HepG2 (cell line): ENCODE measurements around the gene MYO18B. TPM values are rescaled to one million over a fixed set of nuclear protein-coding genes. Genes with fewer than 3 reads are reported as not detected.

Experiments
- ATAC-seq: fragments of 200-7000 bp; cut with Tn5 transposase; 3 replicates; pipeline ENCODE4 v1.9.1; 2020; ENCODE audit warnings: mild to moderate bottlenecking, moderate library complexity
- BruUV-seq: library from RNA; stranded (reverse); fragments of 400-500 nt; replicated peaks from 2 replicates; lab custom pipeline; 2021; lab: Mats Ljungman, UMichigan
- CTCF ChIA-PET: fragments of 300-600 bp; formaldehyde crosslinking; extraction: SDS; loops from one replicate; lab custom pipeline; 2021; ENCODE audit warnings: low total read pairs, inconsistent platforms, low intra/inter-chr PET ratio; lab: Yijun Ruan, JAX
- POLR2A ChIA-PET: fragments of 350-600 bp; sonication (Branson Sonifier 250); formaldehyde crosslinking; loops from one replicate; lab custom pipeline; 2020; ENCODE audit warnings: antibody characterized with exemption, inconsistent platforms; lab: Yijun Ruan, JAX
- DNase-seq: peaks from one replicate; pipeline ENCODE4 v3.0.0-alpha.2; 2015; ENCODE audit warnings: low spot score
- FAIRE-seq: peaks from 3 replicates; lab custom pipeline; 2011; peaks lifted over from hg19 to GRCh38; lab: Jason Lieb, UNC
- H2AFZ ChIP-seq: one replicate; pipeline ENCODE4 v1.6.1; 2011; ENCODE audit warnings: low read length, inconsistent platforms
- H3K27ac ChIP-seq: fragments of 300-600 bp; 3 replicates; pipeline ENCODE4 v1.8.0; 2011; ENCODE audit warnings: mixed run types, mild to moderate bottlenecking, mixed read lengths, low read length, inconsistent platforms; ENCODE audit not compliant: insufficient read depth; ENCODE audit errors: extremely low read length
- H3K27me3 ChIP-seq, 2 experiments: fragments of 200-600 bp in 1 of 2; 2 replicates in 1 of 2; 3 replicates in 1 of 2; pipeline versions ENCODE4 v1.6.0 to v1.8.0; 2011; ENCODE audit warnings: low read length in 2 of 2, mild to moderate bottlenecking in 2 of 2, moderate library complexity in 2 of 2, inconsistent platforms in 1 of 2; ENCODE audit not compliant: insufficient read depth in 2 of 2, control insufficient read depth in 1 of 2
- H3K36me3 ChIP-seq, 2 experiments: fragments of 200-600 bp in 1 of 2; replicated peaks in 1 of 2; 2 replicates in 1 of 2; 3 replicates in 1 of 2; pipeline versions ENCODE4 v1.5.1 to v1.8.0; 2011; ENCODE audit warnings: low read length in 2 of 2, inconsistent platforms in 1 of 2; ENCODE audit not compliant: insufficient read depth in 2 of 2, control insufficient read depth in 1 of 2
- H3K4me1 ChIP-seq: 2 replicates; pipeline ENCODE4 v1.5.1; 2012; ENCODE audit warnings: low read length, inconsistent platforms; ENCODE audit not compliant: insufficient read depth
- H3K4me2 ChIP-seq: 2 replicates; pipeline ENCODE4 v1.6.0; 2011; ENCODE audit warnings: low read depth, low read length, inconsistent platforms
- H3K4me3 ChIP-seq, 3 experiments: fragments of 200-600 bp in 1 of 3; sonication (generic), shearing (Covaris generic) in 1 of 3; replicated peaks in 1 of 3; 2 replicates each; pipeline ENCODE4 v1.5.1; 2011 to 2016; ENCODE audit warnings: low read length in 3 of 3, inconsistent platforms in 2 of 3, low read depth in 2 of 3, mild to moderate bottlenecking in 2 of 3, control low read depth in 1 of 3, mixed read lengths in 1 of 3; ENCODE audit not compliant: insufficient read depth in 1 of 3
- H3K79me2 ChIP-seq: one replicate; pipeline ENCODE4 v1.6.1; 2011; ENCODE audit warnings: low read length, inconsistent platforms; ENCODE audit not compliant: insufficient read depth
- H3K9ac ChIP-seq: 2 replicates; pipeline ENCODE4 v1.6.0; 2011; ENCODE audit warnings: mild to moderate bottlenecking, low read depth, low read length, inconsistent platforms; ENCODE audit not compliant: insufficient read depth
- H3K9me3 ChIP-seq: 2 replicates; pipeline ENCODE4 v1.5.1; 2012; ENCODE audit warnings: mild to moderate bottlenecking, low read length
- H4K20me1 ChIP-seq: 2 replicates; pipeline ENCODE4 v1.6.0; 2011; ENCODE audit warnings: inconsistent platforms, mild to moderate bottlenecking, low read length, moderate library complexity; ENCODE audit not compliant: insufficient read depth
- ADNP ChIP-seq: sonication (generic); formaldehyde crosslinking; IDR thresholded peaks from 2 replicates; pipeline ENCODE4 v1.4.0; 2020; ENCODE audit warnings: missing genetic modification reagents
- BCL6 ChIP-seq: IDR thresholded peaks from 2 replicates; pipeline ENCODE4 v1.6.1; 2016; ENCODE audit warnings: missing genetic modification reagents, missing compliant biosample characterization
- GTF2F1 ChIP-seq: fragments of 150-350 bp; IDR thresholded peaks from 2 replicates; pipeline ENCODE4 v1.6.1; 2014; ENCODE audit warnings: low read length
- HNRNPK ChIP-seq: fragments of 200-400 bp; formaldehyde crosslinking; IDR thresholded peaks from 2 replicates; pipeline ENCODE4 v1.6.1; 2018; ENCODE audit warnings: low read length, low read depth, moderate library complexity, mild to moderate bottlenecking; ENCODE audit not compliant: poor library complexity, severe bottlenecking
- HNRNPL ChIP-seq: fragments of 200-400 bp; formaldehyde crosslinking; IDR thresholded peaks from 2 replicates; pipeline ENCODE4 v1.6.1; 2017; ENCODE audit warnings: mild to moderate bottlenecking, low read depth, low read length
- KDM3A ChIP-seq: IDR thresholded peaks from 2 replicates; pipeline ENCODE4 v1.6.1; 2018; ENCODE audit warnings: low read depth, missing compliant biosample characterization
- KDM5B ChIP-seq: sonication (generic); formaldehyde crosslinking; IDR thresholded peaks from 2 replicates; pipeline ENCODE4 v1.4.0; 2020; ENCODE audit warnings: missing genetic modification reagents, mild to moderate bottlenecking, borderline replicate concordance
- RORA ChIP-seq: sonication (generic); formaldehyde crosslinking; IDR thresholded peaks from 2 replicates; pipeline ENCODE4 v1.5.0; 2020; ENCODE audit warnings: mild to moderate bottlenecking, missing genetic modification reagents, moderate library complexity
- TAF15 ChIP-seq: fragments of 200-400 bp; formaldehyde crosslinking; IDR thresholded peaks from one replicate; pipeline ENCODE4 v1.6.1; 2018; ENCODE audit warnings: mild to moderate bottlenecking, low read depth, low read length; ENCODE audit not compliant: poor library complexity, severe bottlenecking
- ZNF17 ChIP-seq: sonication (generic); formaldehyde crosslinking; IDR thresholded peaks from 2 replicates; pipeline ENCODE4 v1.5.0; 2020; ENCODE audit warnings: mild to moderate bottlenecking, missing genetic modification reagents
- ZNF7 ChIP-seq: IDR thresholded peaks from 2 replicates; pipeline ENCODE4 v1.6.1; 2016; ENCODE audit warnings: missing biosample characterization, missing genetic modification reagents
- WGBS: methylation state at CpG from one replicate; pipeline ENCODE4 v1.1.6; 2017; ENCODE audit warnings: low lambda C conversion rate; 5-methylcytosine and 5-hydroxymethylcytosine counted together
- in situ Hi-C: cut with HindIII; loops from 2 replicates; pipeline ENCODE4 v1.10.0; 2017; ENCODE audit warnings: low pct_unique_long_range_greater_than_20kb; ENCODE audit not compliant: extremely low pct_ligation_motif_present
- intact Hi-C: fragments of 100-400 bp; cut with micrococcal nuclease; formaldehyde crosslinking; loops from one replicate; pipeline ENCODE4 v1.10.0; 2022; ENCODE audit not compliant: unreplicated experiment
- polyA plus RNA-seq, 8 experiments: library from polyadenylated mRNA; depleted of rRNA in 3 of 8; stranded (reverse) in 7 of 8; unstranded in 1 of 8; fragments of >200 nt; fragmentation: Illumina TruSeq in 4 of 8; extraction: Trizol in 4 of 8; gene quantifications; 2 replicates each; pipeline versions ENCODE4 v1.2.1 to v1.2.3, GENCODE V29; 2011 to 2016; ENCODE audit warnings: low read depth in 4 of 8, missing spikeins in 1 of 8, mixed read lengths in 1 of 8; ENCODE audit not compliant: insufficient read depth in 1 of 8
- total RNA-seq, 5 experiments: library from RNA; depleted of rRNA; stranded (reverse); fragments of >200 nt; fragmentation: Illumina TruSeq; extraction: Trizol; gene quantifications; 2 replicates each; pipeline ENCODE4 v1.2.3, GENCODE V29; 2016; ENCODE audit warnings: low read depth in 1 of 5
- TF ChIP-seq, protein P1 (sequence below): sonication (generic); formaldehyde crosslinking; IDR thresholded peaks from 2 replicates; pipeline ENCODE4 v1.8.0; 2022; ENCODE audit warnings: mild to moderate bottlenecking, missing genetic modification reagents; ENCODE audit not compliant: insufficient replicate concordance
- TF ChIP-seq, protein P2 (sequence below): sonication (generic); formaldehyde crosslinking; IDR thresholded peaks from 2 replicates; pipeline ENCODE4 v1.5.0; 2020; ENCODE audit warnings: mild to moderate bottlenecking, missing genetic modification reagents, borderline replicate concordance
- TF ChIP-seq, protein P3 (sequence below): sonication (generic); formaldehyde crosslinking; IDR thresholded peaks from 2 replicates; pipeline ENCODE4 v1.5.0; 2020; ENCODE audit warnings: missing genetic modification reagents, mild to moderate bottlenecking, borderline replicate concordance
- TF ChIP-seq, protein P4 (sequence below): sonication (generic); formaldehyde crosslinking; IDR thresholded peaks from 2 replicates; pipeline ENCODE4 v1.5.1; 2020; ENCODE audit warnings: mild to moderate bottlenecking, missing genetic modification reagents, borderline replicate concordance

MYO18B gene
- total and polyA plus RNA-seq, 2 of the 13 experiments (the other 11 are each of a cell fraction or from before 2014, with no cell fraction given) = 0.01 TPM; not detected in 1

DNA sequence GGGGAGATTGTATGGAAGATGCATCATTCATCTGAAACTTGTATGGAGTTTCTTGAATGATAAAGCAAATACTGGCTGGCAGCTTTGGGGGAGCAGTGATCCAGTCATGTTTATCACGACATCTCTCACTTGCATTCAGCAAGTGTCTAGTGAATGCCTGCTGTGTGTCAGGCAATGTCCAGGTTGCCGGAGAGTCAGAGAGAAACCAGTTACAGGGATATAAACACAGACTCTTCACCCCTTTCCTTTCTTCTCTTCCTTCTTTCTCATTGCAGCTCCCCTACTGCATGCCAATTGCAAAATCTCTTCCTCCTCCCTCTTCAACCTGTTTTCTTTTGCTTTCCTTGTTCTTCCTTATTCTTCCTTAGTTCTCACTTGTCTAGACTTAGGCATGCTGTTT lies 220.7 kb downstream of the MYO18B start:
- Histone ChIP-seq H3K27me3 (no peaks in the 10 kb centered on the region), H3K9ac (no peak overlapping the region), H3K4me2 (no peak overlapping the region), H2AFZ (no peak overlapping the region), H4K20me1 (no peaks in the 10 kb centered on the region), H3K9me3 (no peaks in the 10 kb centered on the region; the same call in 1 of the 2 replicates), H3K4me1 (no peaks in the 10 kb centered on the region), H3K4me3 (no peak overlapping the region), H3K27ac (no peak overlapping the region), H3K36me3 (no peaks in the 10 kb centered on the region), H3K79me2 (no peaks in the 10 kb centered on the region)
- intact Hi-C loops = no loop called here
- FAIRE-seq (no peak), DNase-seq (no peak), ATAC-seq (no peak)
- no TSS peak for BruUV-seq
- in situ Hi-C loops = no loop called here
- 51% methylated on average over 2 of the region's 2 CpGs for WGBS
- ChIA-PET POLR2A (no interaction called here), CTCF (no interaction called here)
- TF ChIP-seq ZNF17 (CRISPR knock-in tag) = no peak
- TF ChIP-seq, protein P1, sequence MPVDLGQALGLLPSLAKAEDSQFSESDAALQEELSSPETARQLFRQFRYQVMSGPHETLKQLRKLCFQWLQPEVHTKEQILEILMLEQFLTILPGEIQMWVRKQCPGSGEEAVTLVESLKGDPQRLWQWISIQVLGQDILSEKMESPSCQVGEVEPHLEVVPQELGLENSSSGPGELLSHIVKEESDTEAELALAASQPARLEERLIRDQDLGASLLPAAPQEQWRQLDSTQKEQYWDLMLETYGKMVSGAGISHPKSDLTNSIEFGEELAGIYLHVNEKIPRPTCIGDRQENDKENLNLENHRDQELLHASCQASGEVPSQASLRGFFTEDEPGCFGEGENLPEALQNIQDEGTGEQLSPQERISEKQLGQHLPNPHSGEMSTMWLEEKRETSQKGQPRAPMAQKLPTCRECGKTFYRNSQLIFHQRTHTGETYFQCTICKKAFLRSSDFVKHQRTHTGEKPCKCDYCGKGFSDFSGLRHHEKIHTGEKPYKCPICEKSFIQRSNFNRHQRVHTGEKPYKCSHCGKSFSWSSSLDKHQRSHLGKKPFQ = no peak
- TF ChIP-seq TAF15 = no peak
- no peak for TF ChIP-seq HNRNPK
- TF ChIP-seq, protein P2, sequence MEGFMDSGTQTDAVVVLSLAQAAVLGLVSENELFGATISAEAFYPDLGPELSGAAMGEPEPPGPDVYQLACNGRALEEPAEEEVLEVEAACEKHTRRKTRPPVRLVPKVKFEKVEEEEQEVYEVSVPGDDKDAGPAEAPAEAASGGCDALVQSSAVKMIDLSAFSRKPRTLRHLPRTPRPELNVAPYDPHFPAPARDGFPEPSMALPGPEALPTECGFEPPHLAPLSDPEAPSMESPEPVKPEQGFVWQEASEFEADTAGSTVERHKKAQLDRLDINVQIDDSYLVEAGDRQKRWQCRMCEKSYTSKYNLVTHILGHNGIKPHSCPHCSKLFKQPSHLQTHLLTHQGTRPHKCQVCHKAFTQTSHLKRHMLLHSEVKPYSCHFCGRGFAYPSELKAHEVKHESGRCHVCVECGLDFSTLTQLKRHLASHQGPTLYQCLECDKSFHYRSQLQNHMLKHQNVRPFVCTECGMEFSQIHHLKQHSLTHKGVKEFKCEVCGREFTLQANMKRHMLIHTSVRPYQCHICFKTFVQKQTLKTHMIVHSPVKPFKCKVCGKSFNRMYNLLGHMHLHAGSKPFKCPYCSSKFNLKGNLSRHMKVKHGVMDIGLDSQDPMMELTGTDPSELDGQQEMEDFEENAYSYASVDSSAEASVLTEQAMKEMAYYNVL (CRISPR knock-in tag) = no peak
- TF ChIP-seq HNRNPL = no peak
- TF ChIP-seq, protein P3, sequence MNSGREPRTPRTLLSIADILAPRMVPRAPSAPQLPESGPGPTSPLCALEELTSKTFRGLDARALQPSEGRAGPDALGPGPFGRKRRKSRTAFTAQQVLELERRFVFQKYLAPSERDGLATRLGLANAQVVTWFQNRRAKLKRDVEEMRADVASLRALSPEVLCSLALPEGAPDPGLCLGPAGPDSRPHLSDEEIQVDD (CRISPR knock-in tag) = no peak
- no peak for TF ChIP-seq KDM3A (CRISPR knock-in tag)
- TF ChIP-seq, protein P4, sequence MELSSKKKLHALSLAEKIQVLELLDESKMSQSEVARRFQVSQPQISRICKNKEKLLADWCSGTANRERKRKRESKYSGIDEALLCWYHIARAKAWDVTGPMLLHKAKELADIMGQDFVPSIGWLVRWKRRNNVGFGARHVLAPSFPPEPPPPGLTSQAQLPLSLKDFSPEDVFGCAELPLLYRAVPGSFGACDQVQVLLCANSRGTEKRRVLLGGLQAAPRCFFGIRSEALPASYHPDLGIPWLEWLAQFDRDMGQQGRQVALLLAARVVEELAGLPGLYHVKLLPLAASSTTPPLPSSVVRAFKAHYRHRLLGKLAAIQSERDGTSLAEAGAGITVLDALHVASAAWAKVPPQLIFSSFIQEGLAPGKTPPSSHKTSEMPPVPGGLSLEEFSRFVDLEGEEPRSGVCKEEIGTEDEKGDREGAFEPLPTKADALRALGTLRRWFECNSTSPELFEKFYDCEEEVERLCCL = no peak
- no peak for TF ChIP-seq RORA (CRISPR knock-in tag)
- TF ChIP-seq BCL6 = no peak
- TF ChIP-seq KDM5B (CRISPR knock-in tag) = no peak
- TF ChIP-seq ZNF7 (CRISPR knock-in tag) = no peak
- no peak for TF ChIP-seq GTF2F1
- no peak for TF ChIP-seq ADNP (CRISPR knock-in tag)
